CD4-positive, alpha-beta T cell treated with Interferon alpha-2 for 1 hour (primary cell): ENCODE data around the gene CDR2L.

Source experiments
- DNase-seq, 2 donors: peaks; one replicate each; pipeline ENCODE4 v3.0.0-alpha.2; 2020 to 2022

CDR2L gene

GRCh38 chr17:74987418-74987908 is at the start of gene CDR2L:
TSS of gene CDR2L (plus strand) at chr17:74987632. CDS start at chr17:74988044, 412 bp downstream.
- peak; percentile 91 to 93 for DNase-seq

- no peak for DNase-seq
Observed at GRCh38 chr17:74938194-74938950, 49.1 kb upstream of the CDR2L start.

GRCh38 chr17:74939534-74939933 is 47.9 kb upstream of the CDR2L start:
- no peak for DNase-seq

GRCh38 chr17:74941128-74941725 is 46.2 kb upstream of the CDR2L start:
- no peak for DNase-seq

GRCh38 chr17:74943808-74944522 is 43.5 kb upstream of the CDR2L start:
- DNase-seq, result no peak

GRCh38 chr17:74945543-74945942 is 41.9 kb upstream of the CDR2L start:
- DNase-seq, result no peak

GRCh38 chr17:74946641-74947040 is 40.8 kb upstream of the CDR2L start:
- no peak for DNase-seq

GRCh38 chr17:74947041-74947754 is 40.2 kb upstream of the CDR2L start:
- no peak for DNase-seq

GRCh38 chr17:74949455-74950115 is 37.8 kb upstream of the CDR2L start:
- no peak for DNase-seq

GRCh38 chr17:74950207-74950606 is 37.2 kb upstream of the CDR2L start:
- DNase-seq, result no peak

GRCh38 chr17:74951065-74951464 is 36.4 kb upstream of the CDR2L start:
- no peak for DNase-seq

- no peak for DNase-seq
Observed at GRCh38 chr17:74951680-74952421, 35.6 kb upstream of the CDR2L start.

- no peak for DNase-seq
Observed at GRCh38 chr17:74952431-74953133, 34.9 kb upstream of the CDR2L start.

- no peak for DNase-seq
Observed at GRCh38 chr17:74953134-74953687, 34.2 kb upstream of the CDR2L start.

- no peak for DNase-seq
Observed at GRCh38 chr17:74954115-74954514, 33.3 kb upstream of the CDR2L start.

- DNase-seq, result no peak
Observed at GRCh38 chr17:74954665-74955421, 32.6 kb upstream of the CDR2L start.

- no peak for DNase-seq
Observed at GRCh38 chr17:74956093-74956492, 31.3 kb upstream of the CDR2L start.

GRCh38 chr17:74957935-74958740 is 29.3 kb upstream of the CDR2L start:
- DNase-seq, result peak; percentile 67 to 77
